Upper lobe of left lung (tissue), 4 donors: ENCODE measurements around the gene SLCO1C1.
"Not testable (repeated sequence)": the region's sequence is repeated elsewhere in the genome, so short reads cannot be mapped to it uniquely, and the experiment has no call there.

Source experiments
- CTCF ChIP-seq, 6 experiments: fragments of 450-650 bp in 4 of 6; fragments of 200-600 bp in 2 of 6; sonication (generic) in 2 of 6; IDR thresholded peaks; one replicate each; pipeline ENCODE4 v1.5.1; 2016 to 2019; ENCODE audit warnings: antibody characterized with exemption in 6 of 6
- EP300 ChIP-seq, 4 donors: sonication (generic); formaldehyde crosslinking; IDR thresholded peaks; one replicate each; pipeline ENCODE4 v1.5.1; 2017; ENCODE audit warnings: antibody characterized with exemption in 4 of 4, control low read depth in 2 of 4
- POLR2A ChIP-seq, 4 donors: fragments of 450-650 bp; IDR thresholded peaks; one replicate each; pipeline ENCODE4 v1.5.1; 2016 to 2017; ENCODE audit warnings: antibody characterized with exemption in 4 of 4, mild to moderate bottlenecking in 2 of 4
- POLR2AphosphoS5 ChIP-seq, 2 donors: sonication (generic); formaldehyde crosslinking; IDR thresholded peaks; one replicate each; pipeline ENCODE4 v1.5.1; 2017; ENCODE audit warnings: antibody characterized with exemption in 2 of 2

- not testable (repeated sequence) for TF ChIP-seq CTCF, POLR2AphosphoS5, EP300, POLR2A (IDR thresholded peaks at IDR 0.05)
These were observed 84.8 kb downstream of the SLCO1C1 start for GRCh38 chr12:20779971-20780370.
